Measurements from ENCODE around the gene VSIR.

The VSIR gene

GRCh38 chr10:71747039-71747531 is 26.2 kb downstream of the VSIR start:
- no peak for DNase-seq (ENCODE audit: low read depth in 2 of 2)

- no peak for DNase-seq (ENCODE audit: low read depth in 2 of 2)
These were observed 26.8 kb downstream of the VSIR start for GRCh38 chr10:71746344-71747037.

- no peak for DNase-seq (ENCODE audit: low read depth in 2 of 2)
These were observed 27.6 kb downstream of the VSIR start for GRCh38 chr10:71745664-71746250.

GRCh38 chr10:71744897-71745663 is 28.2 kb downstream of the VSIR start:
- DNase-seq (ENCODE audit: low read depth in 2 of 2), result no peak

GRCh38 chr10:71743866-71744265 is 29.5 kb downstream of the VSIR start:
- no peak for DNase-seq (ENCODE audit: low read depth in 2 of 2)

- no peak for DNase-seq (ENCODE audit: low read depth in 2 of 2)
These were observed 30.1 kb downstream of the VSIR start for GRCh38 chr10:71743089-71743838.

GRCh38 chr10:71742301-71743088 is 30.8 kb downstream of the VSIR start:
- DNase-seq (ENCODE audit: low read depth in 2 of 2), result no peak

GRCh38 chr10:71741671-71742070 is 31.6 kb downstream of the VSIR start:
- DNase-seq (ENCODE audit: low read depth in 2 of 2), result no peak

- DNase-seq (ENCODE audit: low read depth in 2 of 2), result no peak
These were observed 32.3 kb downstream of the VSIR start for GRCh38 chr10:71741029-71741428.

- DNase-seq (ENCODE audit: low read depth in 2 of 2), result no peak
These were observed 33.2 kb downstream of the VSIR start for GRCh38 chr10:71740069-71740653.

GRCh38 chr10:71739358-71739900 is 33.9 kb downstream of the VSIR start:
- DNase-seq (ENCODE audit: low read depth in 2 of 2), result no peak

- DNase-seq (ENCODE audit: low read depth in 2 of 2), result no peak
These were observed 35.5 kb downstream of the VSIR start for GRCh38 chr10:71737834-71738197.

GRCh38 chr10:71737001-71737833 is 36.1 kb downstream of the VSIR start:
- DNase-seq (ENCODE audit: low read depth in 2 of 2), result peak in 1 of 2 donors; percentile 30

- no peak for DNase-seq (ENCODE audit: low read depth in 2 of 2)
These were observed 36.8 kb downstream of the VSIR start for GRCh38 chr10:71736570-71736952.

GRCh38 chr10:71735709-71736569 is 37.4 kb downstream of the VSIR start:
- DNase-seq (ENCODE audit: low read depth in 2 of 2), result peak in 1 of 2 donors; percentile 44

GRCh38 chr10:71734797-71735196 is 38.5 kb downstream of the VSIR start:
- no peak for DNase-seq (ENCODE audit: low read depth in 2 of 2)

GRCh38 chr10:71731791-71732190 is 41.5 kb downstream of the VSIR start:
- DNase-seq (ENCODE audit: low read depth in 2 of 2), result no peak

- no peak for DNase-seq (ENCODE audit: low read depth in 2 of 2)
These were observed 44.1 kb downstream of the VSIR start for GRCh38 chr10:71729161-71729636.

Data from activated CD8-positive, alpha-beta memory T cell treated with anti-CD3 and anti-CD28 coated beads for 4 hours (primary cell).